ENCODE data around the gene C10orf90.

DNA sequence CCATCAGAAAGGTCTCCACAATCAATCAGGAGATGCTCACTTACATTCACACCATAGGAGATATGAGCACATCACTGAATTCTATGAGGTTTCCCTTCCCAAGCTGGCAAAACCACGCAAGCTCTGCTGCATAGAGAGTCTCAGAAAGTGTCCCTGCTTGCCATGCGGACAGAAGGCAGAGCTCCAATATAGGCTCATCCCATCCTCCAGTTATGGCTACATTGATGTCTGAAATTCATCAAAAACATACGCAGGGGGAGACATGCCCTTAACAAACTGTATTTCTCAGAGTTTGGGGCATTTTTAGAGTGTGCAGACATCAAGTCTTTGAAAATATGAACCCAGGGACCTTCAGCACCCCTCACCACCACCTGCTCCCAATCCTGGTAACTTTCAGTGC, 2.9 kb downstream of the C10orf90 start:
- TF ChIP-seq, protein P1, sequence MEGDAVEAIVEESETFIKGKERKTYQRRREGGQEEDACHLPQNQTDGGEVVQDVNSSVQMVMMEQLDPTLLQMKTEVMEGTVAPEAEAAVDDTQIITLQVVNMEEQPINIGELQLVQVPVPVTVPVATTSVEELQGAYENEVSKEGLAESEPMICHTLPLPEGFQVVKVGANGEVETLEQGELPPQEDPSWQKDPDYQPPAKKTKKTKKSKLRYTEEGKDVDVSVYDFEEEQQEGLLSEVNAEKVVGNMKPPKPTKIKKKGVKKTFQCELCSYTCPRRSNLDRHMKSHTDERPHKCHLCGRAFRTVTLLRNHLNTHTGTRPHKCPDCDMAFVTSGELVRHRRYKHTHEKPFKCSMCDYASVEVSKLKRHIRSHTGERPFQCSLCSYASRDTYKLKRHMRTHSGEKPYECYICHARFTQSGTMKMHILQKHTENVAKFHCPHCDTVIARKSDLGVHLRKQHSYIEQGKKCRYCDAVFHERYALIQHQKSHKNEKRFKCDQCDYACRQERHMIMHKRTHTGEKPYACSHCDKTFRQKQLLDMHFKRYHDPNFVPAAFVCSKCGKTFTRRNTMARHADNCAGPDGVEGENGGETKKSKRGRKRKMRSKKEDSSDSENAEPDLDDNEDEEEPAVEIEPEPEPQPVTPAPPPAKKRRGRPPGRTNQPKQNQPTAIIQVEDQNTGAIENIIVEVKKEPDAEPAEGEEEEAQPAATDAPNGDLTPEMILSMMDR (IDR thresholded peaks at IDR 0.05; ENCODE audit: low read depth, low read length, poor library complexity, severe bottlenecking), result no peak
- TF ChIP-seq EZH2phosphoT487 (IDR thresholded peaks at IDR 0.05; ENCODE audit: borderline replicate concordance, low read length), result no peak

Data from DOHH2 (cell line).